Stomach (tissue), 4 donors: ENCODE results near the gene THSD4.

ENCODE experiments used
- CTCF ChIP-seq, 7 experiments: fragments of 450-650 bp in 4 of 7; fragments of 200-600 bp in 3 of 7; sonication (generic) in 3 of 7; IDR thresholded peaks; one replicate each; pipeline ENCODE4 v1.5.1; 2016 to 2019; ENCODE audit warnings: antibody characterized with exemption in 7 of 7, control low read depth in 2 of 7, mild to moderate bottlenecking in 1 of 7
- EP300 ChIP-seq: sonication (generic); formaldehyde crosslinking; IDR thresholded peaks from one replicate; pipeline ENCODE4 v1.6.1; 2017; ENCODE audit warnings: antibody characterized with exemption
- POLR2A ChIP-seq, 4 donors: fragments of 450-650 bp; IDR thresholded peaks; one replicate each; pipeline ENCODE4 v1.6.1; 2016; ENCODE audit warnings: antibody characterized with exemption in 4 of 4, control low read depth in 2 of 4, mild to moderate bottlenecking in 1 of 4, moderate library complexity in 1 of 4
- POLR2AphosphoS5 ChIP-seq, 3 donors: sonication (generic); formaldehyde crosslinking; IDR thresholded peaks; one replicate each; pipeline ENCODE4 v1.6.1; 2016; ENCODE audit warnings: antibody characterized with exemption in 3 of 3

DNA sequence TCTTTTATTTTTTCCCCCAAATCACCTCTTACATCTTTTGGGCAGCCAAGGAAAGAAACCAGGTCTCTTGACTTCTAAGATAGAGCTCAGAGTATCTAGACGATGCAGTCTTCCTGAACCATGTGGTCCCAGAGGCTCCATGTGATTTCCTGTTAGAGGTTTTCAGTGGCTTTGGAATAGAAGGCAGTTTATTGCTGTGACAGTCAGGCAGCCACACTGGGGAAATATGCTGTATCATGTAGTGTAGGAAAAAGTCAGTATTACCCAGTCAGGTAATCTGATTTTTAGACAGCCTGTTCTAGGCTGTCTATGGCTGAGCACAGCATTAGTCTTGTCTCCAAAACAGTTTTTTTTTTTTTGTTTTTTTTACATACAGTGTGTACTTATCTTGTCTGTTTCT lies 294.3 kb downstream of the THSD4 start:
- no peak for TF ChIP-seq CTCF (IDR thresholded peaks at IDR 0.05)
- no peak for TF ChIP-seq POLR2A (IDR thresholded peaks at IDR 0.05)
- no peak for TF ChIP-seq EP300
- no peak for TF ChIP-seq POLR2AphosphoS5 (IDR thresholded peaks at IDR 0.05)
